GM23338 (cell line): ENCODE results near the gene ATP13A4. TPM values are rescaled to one million over a fixed set of nuclear protein-coding genes. Genes with fewer than 3 reads are reported as not detected.

Source experiments
- ATAC-seq: fragments of 200-7000 bp; cut with Tn5 transposase; 3 replicates; pipeline ENCODE4 v1.9.1; 2020
- DNase-seq: peaks from one replicate; pipeline ENCODE4 v3.0.0-alpha.2; 2015; ENCODE audit warnings: low spot score
- H2AFZ ChIP-seq: fragments of 200-600 bp; sonication (generic); 2 replicates; pipeline ENCODE4 v1.8.0; 2016; ENCODE audit warnings: antibody characterized with exemption, mild to moderate bottlenecking, moderate library complexity
- H3F3A ChIP-seq: fragments of 200-600 bp; sonication (generic); replicated peaks from 2 replicates; pipeline ENCODE4 v1.8.0; 2017; ENCODE audit warnings: antibody characterized with exemption, mixed run types, low read depth
- H3K27ac ChIP-seq: fragments of 200-600 bp; sonication (generic); 2 replicates; pipeline ENCODE4 v1.6.1; 2016; ENCODE audit warnings: low read depth
- H3K27me3 ChIP-seq: fragments of 200-600 bp; sonication (generic); 2 replicates; pipeline ENCODE4 v1.8.0; 2016; ENCODE audit warnings: mild to moderate bottlenecking, mixed run types, moderate library complexity; ENCODE audit not compliant: insufficient read depth
- H3K36me3 ChIP-seq: fragments of 200-600 bp; sonication (generic); 2 replicates; pipeline ENCODE4 v1.8.0; 2016; ENCODE audit warnings: mild to moderate bottlenecking; ENCODE audit not compliant: insufficient read depth
- H3K4me1 ChIP-seq: fragments of 200-600 bp; sonication (generic); 2 replicates; pipeline ENCODE4 v1.8.0; 2016; ENCODE audit warnings: mild to moderate bottlenecking, moderate library complexity; ENCODE audit not compliant: insufficient read depth
- H3K4me2 ChIP-seq: fragments of 200-600 bp; sonication (generic); 2 replicates; pipeline ENCODE4 v1.7.1; 2017; ENCODE audit warnings: mixed run types
- H3K4me3 ChIP-seq: fragments of 200-600 bp; sonication (generic); 2 replicates; pipeline ENCODE4 v1.6.1; 2016; ENCODE audit warnings: mixed run types
- H3K79me2 ChIP-seq: fragments of 200-600 bp; sonication (generic); replicated peaks from 2 replicates; pipeline ENCODE4 v1.8.0; 2017; ENCODE audit warnings: mild to moderate bottlenecking; ENCODE audit not compliant: insufficient read depth
- H3K9me2 ChIP-seq: fragments of 200-600 bp; sonication (generic); 2 replicates; pipeline ENCODE4 v1.8.0; 2017; ENCODE audit not compliant: insufficient read depth
- H4K20me1 ChIP-seq: fragments of 200-600 bp; sonication (generic); replicated peaks from 2 replicates; pipeline ENCODE4 v1.8.0; 2017; ENCODE audit warnings: mild to moderate bottlenecking; ENCODE audit not compliant: insufficient read depth
- H3K27ac Mint-ChIP-seq: 2 replicates; pipeline ENCODE4 v1.8.0; 2020; ENCODE audit warnings: inconsistent platforms, mild to moderate bottlenecking, moderate library complexity, mixed read lengths
- H3K27me3 Mint-ChIP-seq: 3 replicates; pipeline ENCODE4 v1.8.0; 2022; ENCODE audit warnings: low read depth, mild to moderate bottlenecking, moderate library complexity, mixed read lengths, inconsistent platforms; ENCODE audit not compliant: insufficient read depth, poor library complexity
- H3K36me3 Mint-ChIP-seq: 3 replicates; pipeline ENCODE4 v1.8.0; 2021; ENCODE audit warnings: low read depth, mild to moderate bottlenecking, inconsistent platforms, moderate library complexity, mixed read lengths
- H3K4me1 Mint-ChIP-seq: 3 replicates; pipeline ENCODE4 v1.8.0; 2020; ENCODE audit warnings: mild to moderate bottlenecking, inconsistent platforms, mixed read lengths
- H3K4me3 Mint-ChIP-seq: 3 replicates; pipeline ENCODE4 v1.8.0; 2021; ENCODE audit warnings: moderate library complexity, mild to moderate bottlenecking, inconsistent platforms, mixed read lengths
- H3K9me3 Mint-ChIP-seq: 3 replicates; pipeline ENCODE4 v1.8.0; 2020; ENCODE audit warnings: moderate library complexity, mild to moderate bottlenecking, inconsistent platforms, mixed read lengths
- CTCF ChIP-seq, 2 experiments: fragments of 200-600 bp in 1 of 2; sonication (generic) in 1 of 2; conservative IDR thresholded peaks; 2 replicates each; pipeline versions ENCODE4 v1.5.1 to v1.6.1; 2016 to 2017; ENCODE audit warnings: antibody characterized with exemption in 2 of 2, low read depth in 2 of 2, mild to moderate bottlenecking in 2 of 2, moderate library complexity in 1 of 2
- EZH2phosphoT487 ChIP-seq: fragments of 200-600 bp; sonication (generic); IDR thresholded peaks from one replicate; pipeline ENCODE4 v1.8.1; 2018; ENCODE audit warnings: antibody characterized with exemption; ENCODE audit not compliant: unreplicated experiment
- POLR2AphosphoS5 ChIP-seq: IDR thresholded peaks from 2 replicates; pipeline ENCODE4 v1.6.1; 2016; ENCODE audit warnings: antibody characterized with exemption, low read depth
- STAT1 ChIP-seq: IDR thresholded peaks from one replicate; pipeline ENCODE4 v1.6.1; 2016; ENCODE audit warnings: antibody characterized with exemption; ENCODE audit not compliant: unreplicated experiment
- ZNF462 ChIP-seq: fragments of 250-450 bp; sonication (Bioruptor Pico); IDR thresholded peaks from 2 replicates; pipeline ENCODE4 v1.5.0; 2020; ENCODE audit warnings: mild to moderate bottlenecking, moderate library complexity
- polyA plus RNA-seq: library from polyadenylated mRNA; unstranded; fragments of >200 nt; fragmentation: Nextera tagmentation; extraction: Ambion mirVana; gene quantifications from 2 replicates; pipeline ENCODE4 v1.2.1, GENCODE V29; 2016
- total RNA-seq: library from RNA; depleted of rRNA; stranded (reverse); fragments of >200 nt; shearing (Covaris generic); gene quantifications from 2 replicates; pipeline ENCODE4 v1.2.3, GENCODE V29; 2014

The ATP13A4 gene
- total and polyA plus RNA-seq, 2 experiments from 2014 or later: not detected

- H3K4me3 Mint-ChIP-seq: no peak overlapping the region
- ATAC-seq (no peak), DNase-seq (no peak)
- no peak overlapping the region for H3K27ac Mint-ChIP-seq
- Histone ChIP-seq H3K9me2 (no peaks in the 10 kb centered on the region; the same call in 1 of the 2 replicates), H3K4me1 (no peaks in the 10 kb centered on the region), H3K79me2 (no peaks in the 10 kb centered on the region), H4K20me1 (no peaks in the 10 kb centered on the region), H3K4me2 (no peak overlapping the region), H3K4me3 (no peak overlapping the region), H3K36me3 (no peaks in the 10 kb centered on the region), H2AFZ (peak overlapping the region; percentile 3; the same call in 1 of the 2 replicates), H3F3A (no peaks in the 10 kb centered on the region), H3K27me3 (no peaks in the 10 kb centered on the region), H3K27ac (no peak overlapping the region)
- no peaks in the 10 kb centered on the region for H3K4me1 Mint-ChIP-seq
- no peaks in the 10 kb centered on the region for H3K27me3 Mint-ChIP-seq
- no peak for TF ChIP-seq STAT1
- TF ChIP-seq POLR2AphosphoS5: no peak
- TF ChIP-seq EZH2phosphoT487: no peak
- no peak for TF ChIP-seq ZNF462 (CRISPR knock-in tag)
- no peak for TF ChIP-seq CTCF (conservative IDR thresholded peaks at IDR 0.05; ENCODE audit: low read depth in 2 of 2)
- H3K36me3 Mint-ChIP-seq: no peaks in the 10 kb centered on the region
- H3K9me3 Mint-ChIP-seq: no peaks in the 10 kb centered on the region
Observed at GRCh38 chr3:193488741-193489140, 66.0 kb downstream of the ATP13A4 start.
